Gastroesophageal sphincter (tissue), 3 donors: Measurements from ENCODE around the gene SAAL1.

Experiments
- CTCF ChIP-seq, 4 experiments: fragments of 200-600 bp in 2 of 4; fragments of 450-650 bp in 2 of 4; sonication (generic) in 1 of 4; IDR thresholded peaks; one replicate each; pipeline ENCODE4 v1.5.1; 2017 to 2019; ENCODE audit warnings: antibody characterized with exemption in 4 of 4, mild to moderate bottlenecking in 2 of 4, moderate library complexity in 2 of 4
- POLR2A ChIP-seq, 2 donors: fragments of 450-650 bp; IDR thresholded peaks; one replicate each; pipeline ENCODE4 v1.6.1; 2017; ENCODE audit warnings: antibody characterized with exemption in 2 of 2, mild to moderate bottlenecking in 2 of 2, moderate library complexity in 1 of 2
- POLR2AphosphoS5 ChIP-seq: sonication (generic); formaldehyde crosslinking; IDR thresholded peaks from one replicate; pipeline ENCODE4 v1.6.1; 2017; ENCODE audit warnings: antibody characterized with exemption

- TF ChIP-seq POLR2AphosphoS5 (no peak), CTCF (IDR thresholded peaks at IDR 0.05) (no peak), POLR2A (IDR thresholded peaks at IDR 0.05) (no peak)
Measured at GRCh38 chr11:18054511-18055103, 51.3 kb downstream of the SAAL1 start.
